ENCODE data around the gene P4HA2. TPM values are rescaled to one million over a fixed set of nuclear protein-coding genes. Genes with fewer than 3 reads are reported as not detected.

P4HA2 gene
- total and polyA plus RNA-seq, 2 donors (not counting 3 experiments of a cell fraction or from before 2014, with no cell fraction given) = 37.6 to 58.7 TPM

DNA sequence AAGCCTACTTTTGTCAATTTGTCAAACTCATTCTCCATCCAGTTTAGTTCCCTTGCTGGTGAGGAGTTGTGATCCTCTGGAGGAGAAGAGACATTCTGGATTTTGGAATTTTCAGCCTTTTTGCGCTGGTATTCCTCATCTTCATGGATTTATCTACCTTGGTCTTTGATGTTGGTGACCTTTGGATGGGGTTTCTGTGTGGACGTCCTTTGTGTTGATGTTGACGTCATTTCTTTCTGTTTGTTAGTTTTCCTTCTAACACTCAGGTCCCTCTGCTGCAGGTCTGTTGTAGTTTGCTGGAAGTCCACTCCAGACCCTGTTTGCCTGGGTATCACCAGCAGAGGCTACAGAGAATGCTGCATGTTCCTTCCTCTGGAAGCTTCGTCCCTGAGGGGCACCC is 71.2 kb downstream of the P4HA2 start:
- TF ChIP-seq, protein P1, sequence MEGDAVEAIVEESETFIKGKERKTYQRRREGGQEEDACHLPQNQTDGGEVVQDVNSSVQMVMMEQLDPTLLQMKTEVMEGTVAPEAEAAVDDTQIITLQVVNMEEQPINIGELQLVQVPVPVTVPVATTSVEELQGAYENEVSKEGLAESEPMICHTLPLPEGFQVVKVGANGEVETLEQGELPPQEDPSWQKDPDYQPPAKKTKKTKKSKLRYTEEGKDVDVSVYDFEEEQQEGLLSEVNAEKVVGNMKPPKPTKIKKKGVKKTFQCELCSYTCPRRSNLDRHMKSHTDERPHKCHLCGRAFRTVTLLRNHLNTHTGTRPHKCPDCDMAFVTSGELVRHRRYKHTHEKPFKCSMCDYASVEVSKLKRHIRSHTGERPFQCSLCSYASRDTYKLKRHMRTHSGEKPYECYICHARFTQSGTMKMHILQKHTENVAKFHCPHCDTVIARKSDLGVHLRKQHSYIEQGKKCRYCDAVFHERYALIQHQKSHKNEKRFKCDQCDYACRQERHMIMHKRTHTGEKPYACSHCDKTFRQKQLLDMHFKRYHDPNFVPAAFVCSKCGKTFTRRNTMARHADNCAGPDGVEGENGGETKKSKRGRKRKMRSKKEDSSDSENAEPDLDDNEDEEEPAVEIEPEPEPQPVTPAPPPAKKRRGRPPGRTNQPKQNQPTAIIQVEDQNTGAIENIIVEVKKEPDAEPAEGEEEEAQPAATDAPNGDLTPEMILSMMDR (IDR thresholded peaks at IDR 0.05; ENCODE audit: extremely low read depth in 1 of 2, insufficient read depth in 1 of 2, low read depth in 1 of 2, low read length in 2 of 2) = no peak
- TF ChIP-seq MYC (IDR thresholded peaks at IDR 0.05; ENCODE audit: low read depth, low read length) = no peak

DNA sequence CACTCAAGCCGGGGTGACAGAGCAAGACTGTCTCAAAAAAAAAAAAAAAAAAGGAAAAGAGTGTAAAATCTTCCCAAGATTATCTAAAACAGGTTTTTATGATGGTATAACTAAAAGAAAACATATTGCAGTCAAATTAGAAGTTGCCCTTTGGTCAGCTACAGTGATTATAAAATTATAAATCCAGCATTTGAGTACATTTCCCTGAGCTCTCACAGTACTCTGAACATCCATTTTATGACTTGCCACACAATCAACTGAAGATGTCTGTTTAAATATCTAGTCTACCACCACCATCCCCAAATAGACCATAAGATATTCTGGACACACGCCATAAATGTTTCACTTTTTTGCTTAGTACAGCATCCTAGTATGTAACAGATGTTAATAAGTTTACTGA is 77.1 kb downstream of the P4HA2 start:
- intact Hi-C loops (cut with micrococcal nuclease) = no loop called here
- POLR2A ChIA-PET = no interaction called here
- CTCF ChIA-PET = interaction anchor here (0.7 kb wide), 1 partner anchor 86 kb away, joined by 3 read pairs; no protein-coding TSS in a partner anchor
- Histone ChIP-seq H4K20me1 (replicated peaks; ENCODE audit: control insufficient read depth, extremely low read depth, insufficient read depth, low read length) (no peaks in the 10 kb centered on the region), H3K9me1 (replicated peaks; ENCODE audit: control insufficient read depth, extremely low read depth, insufficient read depth, low read length) (no peaks in the 10 kb centered on the region), H3K27me3 (ENCODE audit: control insufficient read depth in 2 of 2, insufficient read depth in 2 of 2, low read length in 2 of 2) (peaks cover 8 to 16% of the 10 kb centered on the region in 2 experiments), H3K36me3 (ENCODE audit: control insufficient read depth in 2 of 2, extremely low read depth in 1 of 2, insufficient read depth in 2 of 2, low read length in 2 of 2) (no peaks in the 10 kb centered on the region), H3K79me2 (ENCODE audit: control insufficient read depth, insufficient read depth, low read length) (no peaks in the 10 kb centered on the region), H3K9ac (replicated peaks; ENCODE audit: extremely low read depth, insufficient read depth, low read length) (no peak overlapping the region), H3K27ac (ENCODE audit: insufficient read depth, low read depth, low read length) (no peak overlapping the region), H3K4me1 (ENCODE audit: control insufficient read depth, extremely low read depth, insufficient read depth, low read length) (no peaks in the 10 kb centered on the region), H3K4me2 (ENCODE audit: insufficient read depth, low read length) (no peak overlapping the region), H2AFZ (ENCODE audit: low read depth, low read length) (no peak overlapping the region), H3K9me3 (replicated peaks; ENCODE audit: control insufficient read depth, insufficient read depth, low read length) (no peaks in the 10 kb centered on the region), H3K4me3 (replicated peaks in 1 of 3; ENCODE audit: insufficient read depth in 1 of 3, low read depth in 1 of 3, low read length in 3 of 3) (no peak overlapping the region)
- BruUV-seq (replicated peaks) = no TSS peak
- TF ChIP-seq FOS (IDR thresholded peaks at IDR 0.05; ENCODE audit: borderline replicate concordance, insufficient read depth, low read length) (no peak), MYC (IDR thresholded peaks at IDR 0.05; ENCODE audit: low read depth, low read length) (no peak), JUN (IDR thresholded peaks at IDR 0.05; ENCODE audit: borderline replicate concordance, insufficient read depth, insufficient read length, low read depth) (no peak), EZH2 (IDR thresholded peaks at IDR 0.05; ENCODE audit: borderline replicate concordance, low read depth, low read length, severe bottlenecking) (no peak), POLR2A (IDR thresholded peaks at IDR 0.05; ENCODE audit: low read depth, low read length) (no peak), GATA2 (IDR thresholded peaks at IDR 0.05; ENCODE audit: insufficient read depth, insufficient read length, low read depth, low read length) (no peak), POLR2AphosphoS5 (IDR thresholded peaks at IDR 0.05; ENCODE audit: insufficient read depth, low read depth, low read length) (no peak)
- TF ChIP-seq, protein P1 (IDR thresholded peaks at IDR 0.05; ENCODE audit: extremely low read depth in 1 of 2, insufficient read depth in 1 of 2, low read depth in 1 of 2, low read length in 2 of 2) = no peak
- TF ChIP-seq, protein P2, sequence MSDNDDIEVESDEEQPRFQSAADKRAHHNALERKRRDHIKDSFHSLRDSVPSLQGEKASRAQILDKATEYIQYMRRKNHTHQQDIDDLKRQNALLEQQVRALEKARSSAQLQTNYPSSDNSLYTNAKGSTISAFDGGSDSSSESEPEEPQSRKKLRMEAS (IDR thresholded peaks at IDR 0.05; ENCODE audit: insufficient read depth, insufficient read length) = no peak
- FAIRE-seq = no peak
- no peak for DNase-seq (ENCODE audit: low read depth, low spot score)
- dilution Hi-C loops (cut with MboI; ENCODE audit: extremely low pct_ligation_motif_present, low sequenced_read_pairs) = no loop called here

More for the DNA sequence above, 71.2 kb downstream of the P4HA2 start:
- Histone ChIP-seq H3K4me2 (ENCODE audit: insufficient read depth, low read length) (no peak overlapping the region), H3K4me1 (ENCODE audit: control insufficient read depth, extremely low read depth, insufficient read depth, low read length) (no peaks in the 10 kb centered on the region), H3K27me3 (ENCODE audit: control insufficient read depth in 2 of 2, insufficient read depth in 2 of 2, low read length in 2 of 2) (peaks cover 0 to 3% of the 10 kb centered on the region in 2 experiments), H3K9ac (replicated peaks; ENCODE audit: extremely low read depth, insufficient read depth, low read length) (no peak overlapping the region), H4K20me1 (replicated peaks; ENCODE audit: control insufficient read depth, extremely low read depth, insufficient read depth, low read length) (no peaks in the 10 kb centered on the region), H3K36me3 (ENCODE audit: control insufficient read depth in 2 of 2, extremely low read depth in 1 of 2, insufficient read depth in 2 of 2, low read length in 2 of 2) (no peaks in the 10 kb centered on the region), H2AFZ (ENCODE audit: low read depth, low read length) (no peak overlapping the region), H3K4me3 (replicated peaks in 1 of 3; ENCODE audit: insufficient read depth in 1 of 3, low read depth in 1 of 3, low read length in 3 of 3) (no peak overlapping the region), H3K9me1 (replicated peaks; ENCODE audit: control insufficient read depth, extremely low read depth, insufficient read depth, low read length) (no peaks in the 10 kb centered on the region), H3K27ac (ENCODE audit: insufficient read depth, low read depth, low read length) (no peak overlapping the region), H3K79me2 (ENCODE audit: control insufficient read depth, insufficient read depth, low read length) (no peaks in the 10 kb centered on the region), H3K9me3 (replicated peaks; ENCODE audit: control insufficient read depth, insufficient read depth, low read length) (no peaks in the 10 kb centered on the region)
- no TSS peak for BruUV-seq (replicated peaks)
- dilution Hi-C loops (cut with MboI; ENCODE audit: extremely low pct_ligation_motif_present, low sequenced_read_pairs) = no loop called here
- CTCF ChIA-PET = no interaction called here
- intact Hi-C loops (cut with micrococcal nuclease) = no loop called here
- POLR2A ChIA-PET = no interaction called here
- no peak for FAIRE-seq
- no peak for DNase-seq (ENCODE audit: low read depth, low spot score)

Measured in endothelial cell of umbilical vein (primary cell).